ENCODE measurements around the gene C4orf33. TPM values are rescaled to one million over a fixed set of nuclear protein-coding genes. Genes with fewer than 3 reads are reported as not detected.

C4orf33 gene
- total RNA-seq, 1 experiment from 2014 or later, result 8.6 TPM

DNA sequence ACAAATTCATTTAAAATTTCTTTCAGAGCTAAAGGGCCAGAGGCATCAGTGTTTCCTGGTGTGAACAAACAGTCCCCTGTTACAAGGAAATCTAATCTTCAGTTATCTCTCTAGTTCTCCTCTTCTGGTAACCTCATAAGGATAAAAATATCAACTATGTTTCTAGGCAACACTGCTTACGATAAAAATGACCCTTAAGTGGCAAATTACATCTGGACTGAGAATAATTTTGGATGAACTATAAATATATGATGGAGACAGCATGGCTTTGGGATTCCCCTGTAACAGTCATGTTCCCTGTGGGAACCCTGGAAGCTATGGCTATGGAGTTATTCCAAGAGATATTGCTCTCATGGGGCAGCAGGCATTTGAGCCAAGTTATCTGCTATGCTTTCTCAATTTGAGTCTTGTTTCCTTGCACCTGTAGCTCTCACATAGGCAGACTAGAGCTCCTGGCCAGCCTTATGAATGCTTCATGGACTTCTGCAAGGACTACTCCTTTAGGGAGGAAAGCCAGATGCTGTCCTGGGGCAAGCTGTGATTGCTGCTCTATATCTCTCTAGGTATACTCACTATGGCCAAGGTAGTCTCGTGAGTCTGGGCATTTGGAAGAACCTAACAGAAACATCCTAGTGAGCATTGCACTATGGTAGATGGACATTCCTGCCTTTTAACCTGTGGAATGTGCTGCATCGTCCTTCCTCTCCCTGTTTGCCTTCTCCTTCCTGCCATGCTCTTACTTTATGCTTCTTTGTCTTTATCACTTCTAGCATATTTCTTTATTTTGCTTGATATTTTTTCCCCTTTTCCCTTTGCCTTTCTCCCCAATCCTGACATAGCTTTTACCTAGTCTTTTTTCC, 14.2 kb downstream of the C4orf33 start:
- Histone ChIP-seq H3K9me2 (ENCODE audit: insufficient read depth) (no peaks in the 10 kb centered on the region), H3K9me3 (ENCODE audit: control insufficient read depth in 1 of 2, insufficient read depth in 1 of 2, low read depth in 1 of 2, low read length in 2 of 2) (no peaks in the 10 kb centered on the region), H3K4me2 (ENCODE audit: low read length) (no peak overlapping the region), H3K27me3 (ENCODE audit: insufficient read depth, low read length) (no peaks in the 10 kb centered on the region), H3K79me2 (ENCODE audit: insufficient read depth, low read length) (no peaks in the 10 kb centered on the region), H2AFZ (ENCODE audit: low read depth, low read length, poor library complexity, severe bottlenecking) (no peak overlapping the region), H3K4me3 (replicated peaks in 1 of 2; ENCODE audit: low read depth in 1 of 2, low read length in 2 of 2) (no peak overlapping the region), H3K36me3 (ENCODE audit: control insufficient read depth in 1 of 2, insufficient read depth in 2 of 2, low read length in 2 of 2) (no peaks in the 10 kb centered on the region), H3K4me1 (ENCODE audit: control insufficient read depth in 1 of 2, insufficient read depth in 2 of 2, low read length in 2 of 2) (no peaks in the 10 kb centered on the region), H3K27ac (ENCODE audit: low read depth, low read length) (no peak overlapping the region), H3K9ac (ENCODE audit: low read length) (no peak overlapping the region), H4K20me1 (ENCODE audit: insufficient read depth) (no peaks in the 10 kb centered on the region)
- ATAC-seq (no peak), DNase-seq (ENCODE audit: low read depth, low spot score) (no peak)
- TF ChIP-seq JUND (IDR thresholded peaks at IDR 0.05) (no peak), SRF (IDR thresholded peaks at IDR 0.05; ENCODE audit: low read depth) (no peak), POLR2A (IDR thresholded peaks at IDR 0.05; ENCODE audit: borderline replicate concordance, extremely low read depth, insufficient read depth, insufficient read length) (no peak), TCF7L2 (IDR thresholded peaks at IDR 0.05; ENCODE audit: borderline replicate concordance, extremely low read depth, insufficient read depth, insufficient read length) (no peak)
- TF ChIP-seq, protein P1, sequence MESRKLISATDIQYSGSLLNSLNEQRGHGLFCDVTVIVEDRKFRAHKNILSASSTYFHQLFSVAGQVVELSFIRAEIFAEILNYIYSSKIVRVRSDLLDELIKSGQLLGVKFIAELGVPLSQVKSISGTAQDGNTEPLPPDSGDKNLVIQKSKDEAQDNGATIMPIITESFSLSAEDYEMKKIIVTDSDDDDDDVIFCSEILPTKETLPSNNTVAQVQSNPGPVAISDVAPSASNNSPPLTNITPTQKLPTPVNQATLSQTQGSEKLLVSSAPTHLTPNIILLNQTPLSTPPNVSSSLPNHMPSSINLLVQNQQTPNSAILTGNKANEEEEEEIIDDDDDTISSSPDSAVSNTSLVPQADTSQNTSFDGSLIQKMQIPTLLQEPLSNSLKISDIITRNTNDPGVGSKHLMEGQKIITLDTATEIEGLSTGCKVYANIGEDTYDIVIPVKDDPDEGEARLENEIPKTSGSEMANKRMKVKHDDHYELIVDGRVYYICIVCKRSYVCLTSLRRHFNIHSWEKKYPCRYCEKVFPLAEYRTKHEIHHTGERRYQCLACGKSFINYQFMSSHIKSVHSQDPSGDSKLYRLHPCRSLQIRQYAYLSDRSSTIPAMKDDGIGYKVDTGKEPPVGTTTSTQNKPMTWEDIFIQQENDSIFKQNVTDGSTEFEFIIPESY (IDR thresholded peaks at IDR 0.05; ENCODE audit: extremely low read depth, insufficient replicate concordance, low read length), result no peak
- ChIA-PET POLR2A (no interaction called here), CTCF (no interaction called here), RAD21 (ENCODE audit: low non-redundant PET in 1 of 2, low total read pairs in 2 of 2, uncharacterized antibody in 2 of 2, unreplicated experiment in 2 of 2) (no interaction called here)
- BruUV-seq (replicated peaks), result no TSS peak
- intact Hi-C loops (cut with micrococcal nuclease), result no loop called here

DNA sequence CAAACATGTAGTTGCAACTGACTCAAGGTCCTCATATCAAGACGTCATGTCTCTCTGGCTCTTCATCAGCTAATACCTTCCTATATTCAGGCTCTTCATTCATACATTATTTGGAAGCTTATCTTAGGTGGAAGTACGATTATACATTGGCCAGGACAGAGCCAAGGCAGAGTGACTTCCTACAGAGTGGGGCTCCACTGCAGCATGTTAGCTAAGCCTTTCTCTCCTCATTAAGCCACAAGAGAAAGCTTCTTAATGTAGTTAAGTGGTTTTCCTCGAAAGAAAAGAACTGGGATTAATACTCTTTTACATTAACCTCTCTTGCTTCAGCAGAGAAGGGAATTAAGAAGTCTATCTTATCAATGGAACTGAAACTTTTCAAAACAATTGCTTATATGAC, 15.0 kb downstream of the C4orf33 start:
- no peak overlapping the region for H2AFZ ChIP-seq (ENCODE audit: low read depth, low read length, poor library complexity, severe bottlenecking)
- H3K4me2 ChIP-seq (ENCODE audit: low read length), result no peak overlapping the region
- ATAC-seq (no peak), DNase-seq (ENCODE audit: low read depth, low spot score) (no peak)
- no peaks in the 10 kb centered on the region for H3K9me3 ChIP-seq (ENCODE audit: control insufficient read depth in 1 of 2, insufficient read depth in 1 of 2, low read depth in 1 of 2, low read length in 2 of 2)
- no peaks in the 10 kb centered on the region for H3K79me2 ChIP-seq (ENCODE audit: insufficient read depth, low read length)
- ChIA-PET POLR2A (no interaction called here), RAD21 (ENCODE audit: low non-redundant PET in 1 of 2, low total read pairs in 2 of 2, uncharacterized antibody in 2 of 2, unreplicated experiment in 2 of 2) (no interaction called here), CTCF (no interaction called here)
- H3K9me2 ChIP-seq (ENCODE audit: insufficient read depth), result no peaks in the 10 kb centered on the region
- H3K27me3 ChIP-seq (ENCODE audit: insufficient read depth, low read length), result no peaks in the 10 kb centered on the region
- no peaks in the 10 kb centered on the region for H3K4me1 ChIP-seq (ENCODE audit: control insufficient read depth in 1 of 2, insufficient read depth in 2 of 2, low read length in 2 of 2)
- no peak overlapping the region for H3K4me3 ChIP-seq (replicated peaks in 1 of 2; ENCODE audit: low read depth in 1 of 2, low read length in 2 of 2)
- no peak overlapping the region for H3K27ac ChIP-seq (ENCODE audit: low read depth, low read length)
- intact Hi-C loops (cut with micrococcal nuclease), result no loop called here
- no peaks in the 10 kb centered on the region for H3K36me3 ChIP-seq (ENCODE audit: control insufficient read depth in 1 of 2, insufficient read depth in 2 of 2, low read length in 2 of 2)
- BruUV-seq (replicated peaks), result no TSS peak
- H4K20me1 ChIP-seq (ENCODE audit: insufficient read depth), result no peaks in the 10 kb centered on the region
- H3K9ac ChIP-seq (ENCODE audit: low read length), result no peak overlapping the region
- TF ChIP-seq CEBPB (IDR thresholded peaks at IDR 0.05; ENCODE audit: low read depth) (no peak), SIN3A (IDR thresholded peaks at IDR 0.05; ENCODE audit: low read depth) (no peak), ELF1 (IDR thresholded peaks at IDR 0.05; ENCODE audit: borderline replicate concordance, low read depth) (no peak), TCF7L2 (IDR thresholded peaks at IDR 0.05; ENCODE audit: borderline replicate concordance, extremely low read depth, insufficient read depth, insufficient read length) (no peak)
- TF ChIP-seq, protein P2, sequence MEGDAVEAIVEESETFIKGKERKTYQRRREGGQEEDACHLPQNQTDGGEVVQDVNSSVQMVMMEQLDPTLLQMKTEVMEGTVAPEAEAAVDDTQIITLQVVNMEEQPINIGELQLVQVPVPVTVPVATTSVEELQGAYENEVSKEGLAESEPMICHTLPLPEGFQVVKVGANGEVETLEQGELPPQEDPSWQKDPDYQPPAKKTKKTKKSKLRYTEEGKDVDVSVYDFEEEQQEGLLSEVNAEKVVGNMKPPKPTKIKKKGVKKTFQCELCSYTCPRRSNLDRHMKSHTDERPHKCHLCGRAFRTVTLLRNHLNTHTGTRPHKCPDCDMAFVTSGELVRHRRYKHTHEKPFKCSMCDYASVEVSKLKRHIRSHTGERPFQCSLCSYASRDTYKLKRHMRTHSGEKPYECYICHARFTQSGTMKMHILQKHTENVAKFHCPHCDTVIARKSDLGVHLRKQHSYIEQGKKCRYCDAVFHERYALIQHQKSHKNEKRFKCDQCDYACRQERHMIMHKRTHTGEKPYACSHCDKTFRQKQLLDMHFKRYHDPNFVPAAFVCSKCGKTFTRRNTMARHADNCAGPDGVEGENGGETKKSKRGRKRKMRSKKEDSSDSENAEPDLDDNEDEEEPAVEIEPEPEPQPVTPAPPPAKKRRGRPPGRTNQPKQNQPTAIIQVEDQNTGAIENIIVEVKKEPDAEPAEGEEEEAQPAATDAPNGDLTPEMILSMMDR (IDR thresholded peaks at IDR 0.05 in 2 of 3, conservative IDR thresholded peaks at IDR 0.05 in 1 of 3; ENCODE audit: borderline replicate concordance in 1 of 3, insufficient read depth in 1 of 3, low read depth in 2 of 3, low read length in 2 of 3), result no peak
- TF ChIP-seq, protein P3, sequence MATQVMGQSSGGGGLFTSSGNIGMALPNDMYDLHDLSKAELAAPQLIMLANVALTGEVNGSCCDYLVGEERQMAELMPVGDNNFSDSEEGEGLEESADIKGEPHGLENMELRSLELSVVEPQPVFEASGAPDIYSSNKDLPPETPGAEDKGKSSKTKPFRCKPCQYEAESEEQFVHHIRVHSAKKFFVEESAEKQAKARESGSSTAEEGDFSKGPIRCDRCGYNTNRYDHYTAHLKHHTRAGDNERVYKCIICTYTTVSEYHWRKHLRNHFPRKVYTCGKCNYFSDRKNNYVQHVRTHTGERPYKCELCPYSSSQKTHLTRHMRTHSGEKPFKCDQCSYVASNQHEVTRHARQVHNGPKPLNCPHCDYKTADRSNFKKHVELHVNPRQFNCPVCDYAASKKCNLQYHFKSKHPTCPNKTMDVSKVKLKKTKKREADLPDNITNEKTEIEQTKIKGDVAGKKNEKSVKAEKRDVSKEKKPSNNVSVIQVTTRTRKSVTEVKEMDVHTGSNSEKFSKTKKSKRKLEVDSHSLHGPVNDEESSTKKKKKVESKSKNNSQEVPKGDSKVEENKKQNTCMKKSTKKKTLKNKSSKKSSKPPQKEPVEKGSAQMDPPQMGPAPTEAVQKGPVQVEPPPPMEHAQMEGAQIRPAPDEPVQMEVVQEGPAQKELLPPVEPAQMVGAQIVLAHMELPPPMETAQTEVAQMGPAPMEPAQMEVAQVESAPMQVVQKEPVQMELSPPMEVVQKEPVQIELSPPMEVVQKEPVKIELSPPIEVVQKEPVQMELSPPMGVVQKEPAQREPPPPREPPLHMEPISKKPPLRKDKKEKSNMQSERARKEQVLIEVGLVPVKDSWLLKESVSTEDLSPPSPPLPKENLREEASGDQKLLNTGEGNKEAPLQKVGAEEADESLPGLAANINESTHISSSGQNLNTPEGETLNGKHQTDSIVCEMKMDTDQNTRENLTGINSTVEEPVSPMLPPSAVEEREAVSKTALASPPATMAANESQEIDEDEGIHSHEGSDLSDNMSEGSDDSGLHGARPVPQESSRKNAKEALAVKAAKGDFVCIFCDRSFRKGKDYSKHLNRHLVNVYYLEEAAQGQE (IDR thresholded peaks at IDR 0.05; ENCODE audit: low read depth), result no peak
- TF ChIP-seq, protein P4, sequence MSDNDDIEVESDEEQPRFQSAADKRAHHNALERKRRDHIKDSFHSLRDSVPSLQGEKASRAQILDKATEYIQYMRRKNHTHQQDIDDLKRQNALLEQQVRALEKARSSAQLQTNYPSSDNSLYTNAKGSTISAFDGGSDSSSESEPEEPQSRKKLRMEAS (IDR thresholded peaks at IDR 0.05), result no peak
